Body of pancreas (tissue), 4 donors: ENCODE results near the gene CUL9.

Experiments used
- POLR2A ChIP-seq, 3 donors: fragments of 450-650 bp; IDR thresholded peaks; one replicate each; pipeline ENCODE4 v1.6.1; 2016; ENCODE audit warnings: antibody characterized with exemption in 3 of 3, mild to moderate bottlenecking in 2 of 3
- TF ChIP-seq, protein P1 (sequence below), 7 experiments: fragments of 450-650 bp in 4 of 7; fragments of 200-600 bp in 3 of 7; sonication (generic) in 3 of 7; IDR thresholded peaks; one replicate each; pipeline ENCODE4 v1.5.1; 2016 to 2019; ENCODE audit warnings: antibody characterized with exemption in 7 of 7

GRCh38 chr6:43258180-43258579, 76.2 kb downstream of the CUL9 start:
- TF ChIP-seq, protein P1, sequence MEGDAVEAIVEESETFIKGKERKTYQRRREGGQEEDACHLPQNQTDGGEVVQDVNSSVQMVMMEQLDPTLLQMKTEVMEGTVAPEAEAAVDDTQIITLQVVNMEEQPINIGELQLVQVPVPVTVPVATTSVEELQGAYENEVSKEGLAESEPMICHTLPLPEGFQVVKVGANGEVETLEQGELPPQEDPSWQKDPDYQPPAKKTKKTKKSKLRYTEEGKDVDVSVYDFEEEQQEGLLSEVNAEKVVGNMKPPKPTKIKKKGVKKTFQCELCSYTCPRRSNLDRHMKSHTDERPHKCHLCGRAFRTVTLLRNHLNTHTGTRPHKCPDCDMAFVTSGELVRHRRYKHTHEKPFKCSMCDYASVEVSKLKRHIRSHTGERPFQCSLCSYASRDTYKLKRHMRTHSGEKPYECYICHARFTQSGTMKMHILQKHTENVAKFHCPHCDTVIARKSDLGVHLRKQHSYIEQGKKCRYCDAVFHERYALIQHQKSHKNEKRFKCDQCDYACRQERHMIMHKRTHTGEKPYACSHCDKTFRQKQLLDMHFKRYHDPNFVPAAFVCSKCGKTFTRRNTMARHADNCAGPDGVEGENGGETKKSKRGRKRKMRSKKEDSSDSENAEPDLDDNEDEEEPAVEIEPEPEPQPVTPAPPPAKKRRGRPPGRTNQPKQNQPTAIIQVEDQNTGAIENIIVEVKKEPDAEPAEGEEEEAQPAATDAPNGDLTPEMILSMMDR (IDR thresholded peaks at IDR 0.05): no peak
- TF ChIP-seq POLR2A (IDR thresholded peaks at IDR 0.05): no peak
